ENCODE measurements around the gene YIPF5.

The YIPF5 gene

DNA sequence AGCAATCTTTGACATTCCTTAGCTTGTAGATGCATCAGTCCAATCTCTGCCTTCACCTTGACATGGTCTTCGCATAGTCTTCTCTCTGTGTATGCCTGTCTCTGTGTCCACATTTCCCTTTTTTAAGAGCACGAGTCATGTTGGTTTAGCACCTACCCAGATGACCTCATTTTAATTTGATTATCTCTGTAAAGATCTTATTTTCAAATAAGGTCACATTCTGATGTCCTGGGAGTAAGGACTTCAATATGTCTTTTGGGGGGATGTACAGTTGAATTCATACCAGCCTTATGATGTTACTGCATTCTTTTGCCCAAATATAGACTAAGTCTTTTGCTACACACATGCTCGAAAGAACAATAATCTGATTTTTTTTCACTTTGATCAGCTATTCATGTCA is 7.1 kb upstream of the YIPF5 start:
- no peak for DNase-seq

GRCh38 chr5:144173766-144174165 is 3.3 kb upstream of the YIPF5 start:
- no peak for DNase-seq

- no peak for DNase-seq
Measured at GRCh38 chr5:144169904-144170275, 569 bp downstream of the YIPF5 start.

GRCh38 chr5:144167998-144168397 is 2.5 kb downstream of the YIPF5 start:
- no peak for DNase-seq

- no peak for DNase-seq
Measured at GRCh38 chr5:144166696-144167095, 3.8 kb downstream of the YIPF5 start.

GRCh38 chr5:144162686-144163085 is 7.8 kb downstream of the YIPF5 start:
- no peak for DNase-seq

DNA sequence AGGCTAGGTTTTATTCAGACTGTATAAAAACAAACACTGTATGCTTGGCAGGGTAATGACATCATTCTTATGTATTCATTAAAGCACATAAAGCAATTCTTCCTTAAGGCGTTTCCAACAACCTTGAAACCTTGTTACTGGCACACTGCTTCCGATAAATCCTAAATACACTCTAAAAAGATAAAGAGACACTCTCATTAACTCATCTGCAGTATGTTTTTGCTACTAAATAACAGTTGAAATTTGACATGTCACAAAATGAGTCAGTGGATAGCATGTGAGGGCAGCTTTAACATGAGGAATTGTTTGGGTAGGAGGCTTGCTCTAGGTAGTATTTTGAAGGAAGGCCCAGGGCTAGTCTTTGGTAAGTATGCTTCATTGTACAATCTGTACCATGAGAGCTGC is 13.7 kb downstream of the YIPF5 start:
- no peak for DNase-seq

GRCh38 chr5:144151026-144151425 is 19.4 kb downstream of the YIPF5 start:
- DNase-seq, result no peak

DNA sequence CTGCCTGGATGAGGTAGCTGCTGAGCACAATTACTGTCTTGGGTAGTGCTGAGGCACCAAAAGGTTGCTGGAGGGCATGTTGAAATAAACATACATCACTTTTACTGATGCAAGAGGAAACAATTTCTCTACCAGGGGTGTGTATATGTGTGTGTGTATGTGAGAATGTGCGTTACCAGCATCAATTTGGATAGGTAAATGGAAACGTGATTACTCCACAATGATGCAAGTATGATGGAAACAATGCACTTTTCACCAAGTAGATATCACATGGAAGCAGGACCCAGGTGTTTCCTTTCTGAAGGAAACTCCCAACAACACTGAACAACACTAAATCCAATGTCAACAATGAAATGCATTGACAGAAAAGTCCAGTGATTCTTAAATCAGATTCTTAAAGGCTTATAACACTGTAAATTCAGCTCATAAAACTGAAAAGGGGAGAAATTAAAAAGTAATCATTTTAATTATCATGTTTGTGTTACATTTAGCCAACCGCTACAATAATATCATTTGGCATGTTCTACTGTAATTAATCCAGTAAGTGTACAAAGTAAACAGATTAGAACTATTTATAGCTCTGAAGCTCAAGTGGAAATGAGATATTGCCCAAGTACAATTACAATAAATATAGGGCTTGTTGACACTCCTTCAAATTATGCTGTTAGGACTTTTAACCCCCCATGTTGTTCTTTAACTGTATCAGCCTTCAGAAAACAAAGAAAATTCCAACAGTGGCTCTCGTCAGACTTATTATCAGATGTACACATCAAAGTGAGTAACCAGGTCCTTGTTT is 25.3 kb downstream of the YIPF5 start:
- DNase-seq, result no peak

DNA sequence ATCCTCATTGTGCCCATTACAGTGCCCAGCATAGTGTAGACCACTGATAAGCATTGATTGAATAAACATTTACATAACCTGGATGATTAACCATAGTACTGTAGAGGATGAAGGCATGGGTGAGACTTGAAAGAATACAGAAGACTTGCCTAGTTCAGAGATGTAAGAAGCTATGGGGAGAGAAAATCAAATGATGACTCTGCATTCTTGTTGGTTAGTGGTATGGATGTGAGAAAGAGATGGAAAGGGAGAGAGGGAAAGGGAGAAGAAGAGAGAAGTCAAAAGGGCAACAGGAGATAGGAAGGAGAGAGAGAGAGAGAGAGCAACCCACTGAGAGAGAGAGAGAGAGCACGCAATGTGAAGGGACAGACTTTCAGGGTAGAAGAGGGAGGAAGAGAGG is 26.8 kb downstream of the YIPF5 start:
- no peak for DNase-seq

- DNase-seq, result no peak
Measured at GRCh38 chr5:144142824-144143162, 27.7 kb downstream of the YIPF5 start.

- DNase-seq, result no peak
Measured at GRCh38 chr5:144142139-144142823, 28.2 kb downstream of the YIPF5 start.

- DNase-seq, result no peak
Measured at GRCh38 chr5:144141585-144141984, 28.9 kb downstream of the YIPF5 start.

DNA sequence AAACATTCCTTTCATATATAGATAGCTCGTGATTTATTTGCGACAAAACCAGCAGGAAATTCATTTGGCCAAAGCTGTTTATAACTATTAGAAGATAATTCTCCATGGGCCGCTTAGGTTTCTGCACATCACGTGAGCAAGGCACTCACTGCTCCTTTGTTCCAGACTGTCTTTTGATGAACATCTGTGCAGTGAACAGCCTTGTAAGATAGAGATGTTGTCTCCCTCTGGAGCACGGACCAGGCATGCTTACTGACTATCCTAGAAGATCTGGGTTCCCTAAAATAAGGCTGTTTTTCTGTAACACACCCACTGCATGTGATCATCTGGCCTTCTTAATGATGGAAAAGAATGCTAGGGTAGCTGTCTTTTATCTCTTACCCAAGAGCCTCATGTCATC is 30.9 kb downstream of the YIPF5 start:
- DNase-seq, result no peak

DNA sequence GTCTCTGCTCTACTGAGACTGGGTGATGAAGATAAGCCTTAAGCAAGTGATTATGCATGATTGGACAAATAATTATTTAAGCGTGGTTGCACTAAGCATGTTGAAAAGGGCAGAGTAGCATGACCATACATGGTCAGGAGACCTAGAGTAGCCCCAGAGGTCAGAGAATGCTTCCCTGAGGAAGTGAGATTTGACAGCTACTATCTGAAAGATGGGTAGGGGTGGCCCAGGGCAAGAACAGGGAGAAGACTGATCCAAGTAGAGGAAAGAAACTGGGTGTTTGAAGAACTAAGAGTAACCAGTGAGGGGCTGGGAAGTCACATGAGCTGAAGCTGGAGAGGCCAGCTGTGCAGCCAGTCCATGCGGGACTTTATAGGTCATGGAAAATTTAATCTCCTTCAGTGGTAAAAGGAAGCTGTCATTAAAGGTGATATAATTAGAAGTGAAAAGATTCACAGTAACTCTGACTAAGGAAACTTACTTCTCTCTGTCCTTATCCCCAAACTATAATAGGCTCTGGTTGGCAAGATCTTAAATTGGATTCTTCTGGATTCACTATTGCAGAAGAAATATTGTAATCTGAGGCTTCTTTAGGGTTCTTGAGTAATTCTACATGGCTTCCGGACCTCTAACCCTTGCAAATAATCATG is 35.2 kb downstream of the YIPF5 start:
- DNase-seq, result no peak

DNA sequence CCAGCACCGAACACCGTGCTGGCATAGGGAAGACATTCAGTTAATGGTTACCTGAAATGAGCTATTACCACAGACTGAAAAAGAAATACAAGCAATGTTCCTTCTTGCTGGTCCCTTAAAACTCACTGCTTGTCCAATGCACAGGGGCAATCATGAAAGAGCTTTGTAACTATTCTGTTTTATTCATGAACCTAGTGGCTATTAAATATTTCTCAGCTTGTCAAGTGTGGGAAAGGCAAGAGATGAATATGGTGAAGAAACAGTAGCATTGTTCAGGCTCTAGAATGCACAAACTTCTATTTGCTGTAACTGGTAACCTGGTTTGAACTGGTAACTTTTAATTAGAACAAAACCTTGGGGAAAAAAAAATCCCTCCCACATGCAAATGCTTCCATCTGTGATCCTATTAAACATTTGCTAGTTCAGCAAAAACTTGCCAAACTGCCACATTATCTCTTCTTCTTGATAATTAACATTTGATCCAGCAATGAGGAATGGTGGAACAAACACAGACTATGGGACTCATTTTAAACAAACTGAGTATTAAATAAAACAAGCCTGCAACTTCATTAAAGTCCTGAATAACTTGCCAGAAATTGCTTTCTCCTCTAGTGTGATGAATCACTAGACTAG is 36.1 kb downstream of the YIPF5 start:
- DNase-seq, result no peak

DNA sequence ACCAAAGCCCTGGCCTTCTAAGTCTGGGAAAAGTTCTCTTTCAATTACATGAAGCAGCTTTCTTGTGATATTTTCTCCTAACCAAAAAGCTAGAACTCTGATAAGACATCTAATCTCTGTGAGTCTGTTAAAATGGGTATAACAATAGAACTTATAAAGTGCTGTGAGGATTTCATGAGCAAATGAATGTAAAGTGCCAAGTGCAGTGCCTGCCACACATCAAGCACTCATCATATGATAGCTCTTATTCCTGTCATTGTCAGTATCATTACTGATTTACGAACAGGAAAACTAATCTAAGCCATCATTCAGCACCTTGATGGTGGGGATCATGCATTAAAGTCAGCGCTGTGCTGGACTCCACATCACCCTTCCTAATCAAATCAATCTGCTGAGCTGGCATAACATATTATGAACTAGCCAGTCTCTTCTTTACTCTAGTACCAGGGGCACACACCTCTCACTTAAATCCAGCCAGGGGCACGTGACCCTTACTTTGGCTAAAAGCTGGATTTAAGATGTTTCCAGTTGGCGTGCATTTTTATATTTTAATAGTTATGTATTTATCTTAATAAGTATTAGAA is 37.3 kb downstream of the YIPF5 start:
- DNase-seq, result no peak

DNA sequence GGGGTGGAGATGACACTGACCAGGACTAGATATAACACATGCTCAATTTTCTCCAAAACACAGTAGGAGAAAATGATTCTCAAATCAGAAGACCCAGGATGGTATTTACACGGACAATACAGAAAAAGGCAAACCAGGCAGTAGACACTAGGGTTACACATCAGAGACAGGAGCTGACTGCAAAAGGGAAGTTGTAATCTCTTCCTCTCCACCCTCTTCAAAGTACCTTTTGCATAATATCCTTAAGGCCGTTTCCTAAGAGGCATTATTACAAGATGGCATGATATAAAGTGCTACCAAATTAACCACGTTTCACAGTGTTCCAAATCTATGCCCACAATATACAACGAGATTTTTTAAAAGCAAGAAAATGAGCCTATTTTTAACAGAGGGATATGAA is 39.2 kb downstream of the YIPF5 start:
- DNase-seq, result no peak

DNA sequence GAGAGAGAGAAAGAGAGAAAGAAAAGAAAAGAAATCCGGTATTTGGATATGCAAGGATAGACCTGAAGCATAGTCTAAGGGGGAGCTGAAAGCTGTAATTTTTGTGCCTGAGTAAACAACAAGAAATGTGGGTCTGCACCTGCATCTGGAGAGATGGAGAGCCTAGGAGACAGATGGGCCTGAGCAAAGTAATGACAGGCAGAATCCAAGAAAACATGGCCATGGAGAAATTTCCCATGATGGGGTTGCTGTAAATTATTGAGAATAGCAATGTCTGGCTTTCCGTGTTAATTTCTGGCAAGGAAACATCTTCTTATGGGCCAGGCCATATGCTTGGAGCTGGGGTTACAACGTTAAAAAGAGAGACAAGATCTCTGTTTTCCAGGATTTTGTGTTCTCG is 40.2 kb downstream of the YIPF5 start:
- no peak for DNase-seq

DNA sequence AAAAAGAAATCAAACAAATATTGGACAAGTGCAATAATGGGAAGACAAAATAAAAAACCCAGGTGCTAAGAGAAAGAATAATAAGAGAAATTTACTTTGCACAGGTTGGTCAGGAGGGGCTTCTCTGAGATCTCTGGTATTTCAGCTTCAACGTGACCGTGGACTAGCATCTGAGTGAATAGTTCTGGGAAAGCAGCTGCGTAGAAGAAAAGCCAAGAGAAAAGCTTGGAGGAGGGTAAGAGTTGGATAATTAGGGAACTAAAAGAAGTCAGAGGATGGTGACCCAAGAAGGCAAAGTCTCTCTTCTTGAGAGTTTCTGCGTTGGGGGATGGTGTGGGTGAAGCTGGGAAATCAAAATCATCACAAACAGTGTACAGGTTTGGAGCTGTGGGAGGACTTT is 41.6 kb downstream of the YIPF5 start:
- no peak for DNase-seq

DNA sequence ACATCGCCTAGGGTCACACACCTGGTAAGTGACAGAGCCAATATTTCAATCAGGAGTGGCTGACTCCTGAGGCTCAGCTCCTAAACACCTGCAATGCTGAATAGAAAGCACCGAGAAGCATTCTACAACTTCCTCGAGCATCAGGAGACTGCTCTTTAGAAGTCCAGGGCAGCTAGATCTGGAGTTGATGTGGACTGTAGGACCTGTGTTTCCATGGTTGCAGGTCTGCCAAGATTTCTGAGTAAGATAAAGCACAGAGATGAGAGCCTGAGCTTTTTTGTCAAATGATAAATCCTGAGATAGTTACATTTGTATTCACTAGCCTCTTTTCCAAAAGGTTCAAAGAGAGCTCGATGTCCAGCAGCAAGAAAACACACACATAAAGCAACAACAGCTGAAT is 43.8 kb downstream of the YIPF5 start:
- DNase-seq, result no peak

DNA sequence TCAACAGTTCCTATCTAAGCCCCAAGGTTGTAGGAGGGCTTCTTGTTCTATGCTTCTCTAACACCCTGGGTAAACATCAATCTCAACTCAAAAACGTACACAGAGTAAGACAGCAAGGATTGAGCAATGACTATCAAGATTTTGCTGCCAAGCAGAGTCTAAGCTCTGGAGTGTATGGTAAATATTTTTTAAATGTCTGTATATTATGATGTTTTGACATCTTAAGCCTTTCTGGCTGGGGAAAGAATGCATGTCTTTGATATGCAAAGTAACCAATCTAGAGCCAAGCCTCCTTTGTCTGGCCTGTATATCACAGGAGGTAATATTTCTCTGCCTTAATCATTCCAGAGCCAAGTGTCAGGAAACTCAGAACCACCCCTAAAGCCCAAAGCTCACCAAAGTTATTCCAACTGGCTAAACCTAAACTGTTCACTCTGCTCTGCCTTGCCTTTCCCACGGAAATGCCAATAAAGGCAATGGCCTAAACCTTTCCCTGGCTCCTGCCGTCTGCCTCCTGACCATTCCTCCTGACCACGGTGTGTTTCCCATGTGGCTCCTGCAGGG is 45.2 kb downstream of the YIPF5 start:
- no peak for DNase-seq

DNA sequence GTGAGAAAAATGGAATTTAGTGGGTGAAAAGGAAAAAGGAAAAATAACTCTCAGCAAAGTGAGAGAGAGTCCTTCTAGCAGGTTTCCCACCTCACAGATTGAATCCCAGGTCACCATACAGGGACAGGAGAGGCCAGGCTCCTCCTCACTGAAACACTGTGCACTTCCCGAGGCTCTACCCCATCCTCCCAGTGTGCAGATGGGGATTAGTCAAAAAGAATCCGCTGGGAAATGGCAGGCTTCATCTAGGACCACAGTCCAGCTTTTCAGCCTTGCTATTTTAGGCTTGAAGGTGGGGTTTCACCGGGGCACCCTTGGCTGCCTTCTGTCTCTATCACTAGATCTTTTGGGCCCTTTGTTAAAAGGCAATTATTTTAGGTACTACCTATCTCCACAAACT is 47.8 kb downstream of the YIPF5 start:
- DNase-seq, result no peak
